ENCODE results near the gene CWC15.

CWC15 gene

GRCh38 chr11:94987378-94987777, 14.0 kb upstream of the CWC15 start:
- Histone ChIP-seq H4K5ac (ENCODE audit: low read length) (no peak overlapping the region), H3K4me2 (ENCODE audit: low read length) (no peak overlapping the region), H2BK120ac (ENCODE audit: low read depth, low read length) (no peak overlapping the region), H3K56ac (ENCODE audit: low read length) (no peak overlapping the region), H4K8ac (ENCODE audit: low read depth, low read length) (no peak overlapping the region), H3K4me3 (ENCODE audit: low read length) (no peak overlapping the region), H3K23ac (ENCODE audit: low read length) (no peak overlapping the region), H3K27ac (ENCODE audit: low read depth, low read length) (no peak overlapping the region), H2BK5ac (ENCODE audit: low read length) (no peak overlapping the region), H3K36me3 (ENCODE audit: control insufficient read depth, insufficient read depth, low read length) (no peaks in the 10 kb centered on the region), H3K18ac (ENCODE audit: low read length) (no peak overlapping the region), H3K4ac (ENCODE audit: low read depth, low read length) (no peak overlapping the region), H3K79me2 (ENCODE audit: control insufficient read depth, insufficient read depth, low read length) (no peaks in the 10 kb centered on the region), H3K9ac (ENCODE audit: low read length) (no peak overlapping the region), H2BK15ac (replicated peaks; ENCODE audit: low read depth) (no peak overlapping the region), H2AK5ac (ENCODE audit: low read length) (no peak overlapping the region), H3K79me1 (ENCODE audit: low read length) (no peaks in the 10 kb centered on the region), H3K4me1 (ENCODE audit: control insufficient read depth, low read depth, low read length) (no peaks in the 10 kb centered on the region), H3K27me3 (ENCODE audit: insufficient read depth, low read length, poor library complexity) (no peaks in the 10 kb centered on the region)
- no CpG with 5 or more reads among the region's 4 CpGs for WGBS (ENCODE audit: extremely low coverage, insufficient coverage, low lambda C conversion rate)
- DNase-seq, result no peak

GRCh38 chr11:94975599-94975998, 2.2 kb upstream of the CWC15 start:
- H3K36me3 ChIP-seq (ENCODE audit: control insufficient read depth, insufficient read depth, low read length), result peaks cover 2% of the 10 kb centered on the region
- H2BK5ac ChIP-seq (ENCODE audit: low read length), result no peak overlapping the region
- no peak overlapping the region for H3K56ac ChIP-seq (ENCODE audit: low read length)
- H3K18ac ChIP-seq (ENCODE audit: low read length), result no peak overlapping the region
- H3K4me3 ChIP-seq (ENCODE audit: low read length), result no peak overlapping the region
- H3K27me3 ChIP-seq (ENCODE audit: insufficient read depth, low read length, poor library complexity), result no peaks in the 10 kb centered on the region
- H4K8ac ChIP-seq (ENCODE audit: low read depth, low read length), result no peak overlapping the region
- H3K23ac ChIP-seq (ENCODE audit: low read length), result no peak overlapping the region
- H4K5ac ChIP-seq (ENCODE audit: low read length), result no peak overlapping the region
- no peak overlapping the region for H3K4me2 ChIP-seq (ENCODE audit: low read length)
- no peak overlapping the region for H2BK15ac ChIP-seq (replicated peaks; ENCODE audit: low read depth)
- H3K4me1 ChIP-seq (ENCODE audit: control insufficient read depth, low read depth, low read length), result no peaks in the 10 kb centered on the region
- H3K27ac ChIP-seq (ENCODE audit: low read depth, low read length), result no peak overlapping the region
- no peak overlapping the region for H2AK5ac ChIP-seq (ENCODE audit: low read length)
- H3K79me2 ChIP-seq (ENCODE audit: control insufficient read depth, insufficient read depth, low read length), result peaks cover 10% of the 10 kb centered on the region
- no peak overlapping the region for H2BK120ac ChIP-seq (ENCODE audit: low read depth, low read length)
- no peak overlapping the region for H3K9ac ChIP-seq (ENCODE audit: low read length)
- peaks cover 5% of the 10 kb centered on the region for H3K79me1 ChIP-seq (ENCODE audit: low read length)
- WGBS (ENCODE audit: extremely low coverage, insufficient coverage, low lambda C conversion rate), result no CpG with 5 or more reads among the region's 1 CpG
- H3K4ac ChIP-seq (ENCODE audit: low read depth, low read length), result no peak overlapping the region
- DNase-seq, result no peak

- Histone ChIP-seq H2BK120ac (ENCODE audit: low read depth, low read length) (no peak overlapping the region), H3K79me2 (ENCODE audit: control insufficient read depth, insufficient read depth, low read length) (peaks cover 10% of the 10 kb centered on the region), H2BK5ac (ENCODE audit: low read length) (no peak overlapping the region), H3K18ac (ENCODE audit: low read length) (no peak overlapping the region), H3K36me3 (ENCODE audit: control insufficient read depth, insufficient read depth, low read length) (peaks cover 2% of the 10 kb centered on the region), H3K27ac (ENCODE audit: low read depth, low read length) (no peak overlapping the region), H2BK15ac (replicated peaks; ENCODE audit: low read depth) (no peak overlapping the region), H2AK5ac (ENCODE audit: low read length) (no peak overlapping the region), H3K4me1 (ENCODE audit: control insufficient read depth, low read depth, low read length) (no peaks in the 10 kb centered on the region), H4K5ac (ENCODE audit: low read length) (no peak overlapping the region), H3K4ac (ENCODE audit: low read depth, low read length) (no peak overlapping the region), H4K8ac (ENCODE audit: low read depth, low read length) (peak overlapping the region; percentile 0), H3K4me2 (ENCODE audit: low read length) (peak overlapping the region; percentile 85), H3K4me3 (ENCODE audit: low read length) (peak overlapping the region; percentile 98), H3K23ac (ENCODE audit: low read length) (no peak overlapping the region), H3K79me1 (ENCODE audit: low read length) (peaks cover 5% of the 10 kb centered on the region), H3K9ac (ENCODE audit: low read length) (peak overlapping the region; percentile 97), H3K56ac (ENCODE audit: low read length) (peak overlapping the region; percentile 99), H3K27me3 (ENCODE audit: insufficient read depth, low read length, poor library complexity) (no peaks in the 10 kb centered on the region)
- no CpG with 5 or more reads among the region's 6 CpGs for WGBS (ENCODE audit: extremely low coverage, insufficient coverage, low lambda C conversion rate)
- no peak for DNase-seq
These were observed 822 bp upstream of the CWC15 start for GRCh38 chr11:94974178-94974577.

GRCh38 chr11:94972700-94973098, 657 bp downstream of the CWC15 start:
- no peak overlapping the region for H3K18ac ChIP-seq (ENCODE audit: low read length)
- H3K27me3 ChIP-seq (ENCODE audit: insufficient read depth, low read length, poor library complexity), result no peaks in the 10 kb centered on the region
- H2BK5ac ChIP-seq (ENCODE audit: low read length), result no peak overlapping the region
- H3K4me1 ChIP-seq (ENCODE audit: control insufficient read depth, low read depth, low read length), result no peaks in the 10 kb centered on the region
- H3K4me2 ChIP-seq (ENCODE audit: low read length), result peak overlapping the region; percentile 91
- peak overlapping the region; percentile 100 for H3K56ac ChIP-seq (ENCODE audit: low read length)
- no CpG with 5 or more reads among the region's 5 CpGs for WGBS (ENCODE audit: extremely low coverage, insufficient coverage, low lambda C conversion rate)
- peaks cover 10% of the 10 kb centered on the region for H3K79me2 ChIP-seq (ENCODE audit: control insufficient read depth, insufficient read depth, low read length)
- peak overlapping the region; percentile 98 for H3K9ac ChIP-seq (ENCODE audit: low read length)
- no peak overlapping the region for H3K27ac ChIP-seq (ENCODE audit: low read depth, low read length)
- peaks cover 4% of the 10 kb centered on the region for H3K36me3 ChIP-seq (ENCODE audit: control insufficient read depth, insufficient read depth, low read length)
- H3K4ac ChIP-seq (ENCODE audit: low read depth, low read length), result no peak overlapping the region
- no peak overlapping the region for H2AK5ac ChIP-seq (ENCODE audit: low read length)
- no peak overlapping the region for H2BK120ac ChIP-seq (ENCODE audit: low read depth, low read length)
- H4K8ac ChIP-seq (ENCODE audit: low read depth, low read length), result no peak overlapping the region
- H3K23ac ChIP-seq (ENCODE audit: low read length), result no peak overlapping the region
- DNase-seq, result no peak
- H3K79me1 ChIP-seq (ENCODE audit: low read length), result peaks cover 5% of the 10 kb centered on the region
- H3K4me3 ChIP-seq (ENCODE audit: low read length), result peak overlapping the region; percentile 99
- H4K5ac ChIP-seq (ENCODE audit: low read length), result no peak overlapping the region
- no peak overlapping the region for H2BK15ac ChIP-seq (replicated peaks; ENCODE audit: low read depth)

GRCh38 chr11:94968334-94968958, 4.9 kb downstream of the CWC15 start:
- no peak overlapping the region for H2BK120ac ChIP-seq (ENCODE audit: low read depth, low read length)
- peak; percentile 8 for DNase-seq
- no peak overlapping the region for H4K5ac ChIP-seq (ENCODE audit: low read length)
- peaks cover 5% of the 10 kb centered on the region for H3K79me1 ChIP-seq (ENCODE audit: low read length)
- H4K8ac ChIP-seq (ENCODE audit: low read depth, low read length), result no peak overlapping the region
- no peak overlapping the region for H3K27ac ChIP-seq (ENCODE audit: low read depth, low read length)
- no peak overlapping the region for H2AK5ac ChIP-seq (ENCODE audit: low read length)
- no peak overlapping the region for H3K4me2 ChIP-seq (ENCODE audit: low read length)
- no peak overlapping the region for H2BK5ac ChIP-seq (ENCODE audit: low read length)
- no peaks in the 10 kb centered on the region for H3K27me3 ChIP-seq (ENCODE audit: insufficient read depth, low read length, poor library complexity)
- H3K4me3 ChIP-seq (ENCODE audit: low read length), result no peak overlapping the region
- peaks cover 10% of the 10 kb centered on the region for H3K79me2 ChIP-seq (ENCODE audit: control insufficient read depth, insufficient read depth, low read length)
- no peak overlapping the region for H2BK15ac ChIP-seq (replicated peaks; ENCODE audit: low read depth)
- no peak overlapping the region for H3K9ac ChIP-seq (ENCODE audit: low read length)
- H3K18ac ChIP-seq (ENCODE audit: low read length), result no peak overlapping the region
- H3K36me3 ChIP-seq (ENCODE audit: control insufficient read depth, insufficient read depth, low read length), result peaks cover 10% of the 10 kb centered on the region
- H3K4me1 ChIP-seq (ENCODE audit: control insufficient read depth, low read depth, low read length), result no peaks in the 10 kb centered on the region
- H3K23ac ChIP-seq (ENCODE audit: low read length), result no peak overlapping the region
- no CpG with 5 or more reads among the region's 1 CpG for WGBS (ENCODE audit: extremely low coverage, insufficient coverage, low lambda C conversion rate)
- H3K56ac ChIP-seq (ENCODE audit: low read length), result no peak overlapping the region
- no peak overlapping the region for H3K4ac ChIP-seq (ENCODE audit: low read depth, low read length)

- Histone ChIP-seq H2BK5ac (ENCODE audit: low read length) (no peak overlapping the region), H3K9ac (ENCODE audit: low read length) (no peak overlapping the region), H3K23ac (ENCODE audit: low read length) (no peak overlapping the region), H3K4me2 (ENCODE audit: low read length) (no peak overlapping the region), H3K79me2 (ENCODE audit: control insufficient read depth, insufficient read depth, low read length) (no peaks in the 10 kb centered on the region), H4K5ac (ENCODE audit: low read length) (no peak overlapping the region), H2BK15ac (replicated peaks; ENCODE audit: low read depth) (no peak overlapping the region), H3K4ac (ENCODE audit: low read depth, low read length) (no peak overlapping the region), H3K27ac (ENCODE audit: low read depth, low read length) (no peak overlapping the region), H3K18ac (ENCODE audit: low read length) (no peak overlapping the region), H3K27me3 (ENCODE audit: insufficient read depth, low read length, poor library complexity) (no peaks in the 10 kb centered on the region), H2AK5ac (ENCODE audit: low read length) (no peak overlapping the region), H2BK120ac (ENCODE audit: low read depth, low read length) (no peak overlapping the region), H3K4me3 (ENCODE audit: low read length) (no peak overlapping the region), H3K4me1 (ENCODE audit: control insufficient read depth, low read depth, low read length) (no peaks in the 10 kb centered on the region), H3K79me1 (ENCODE audit: low read length) (no peaks in the 10 kb centered on the region), H3K56ac (ENCODE audit: low read length) (no peak overlapping the region), H4K8ac (ENCODE audit: low read depth, low read length) (no peak overlapping the region), H3K36me3 (ENCODE audit: control insufficient read depth, insufficient read depth, low read length) (peaks cover 10% of the 10 kb centered on the region)
- WGBS (ENCODE audit: extremely low coverage, insufficient coverage, low lambda C conversion rate), result no CpG with 5 or more reads among the region's 4 CpGs
- DNase-seq, result peak; percentile 57
These were observed 8.4 kb downstream of the CWC15 start for GRCh38 chr11:94964934-94965333.

Measured in mesendoderm (in vitro differentiated cells).